ENCODE results near the gene SEMA5A. TPM values are rescaled to one million over a fixed set of nuclear protein-coding genes. Genes with fewer than 3 reads are reported as not detected.

SEMA5A gene
- total RNA-seq, 1 donor from 2014 or later: 31.9 TPM

DNA sequence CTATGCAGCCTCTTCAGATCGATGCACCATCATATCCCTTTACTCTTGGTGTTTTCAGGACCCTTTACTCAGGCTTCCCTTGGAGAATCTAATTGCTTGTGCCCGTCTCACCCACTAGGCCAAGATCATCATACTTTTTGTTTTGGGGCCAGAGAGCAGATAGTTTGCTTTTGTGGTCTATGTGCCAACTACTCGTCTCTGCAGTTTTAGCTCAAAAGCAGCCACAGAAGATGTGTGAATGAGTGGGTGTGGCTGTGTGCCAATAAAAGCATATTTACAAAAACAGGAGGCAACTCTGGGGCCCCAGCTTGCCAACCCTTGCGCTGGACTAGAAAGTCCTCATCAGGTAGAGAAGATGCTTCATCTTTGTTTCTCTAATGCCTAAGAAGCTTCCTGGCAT is 216.8 kb downstream of the SEMA5A start:
- Mint-ChIP-seq H3K4me1 (no peaks in the 10 kb centered on the region), H3K4me3 (no peak overlapping the region)
- no peak for DNase-seq (ENCODE audit: low read depth, low spot score)

DNA sequence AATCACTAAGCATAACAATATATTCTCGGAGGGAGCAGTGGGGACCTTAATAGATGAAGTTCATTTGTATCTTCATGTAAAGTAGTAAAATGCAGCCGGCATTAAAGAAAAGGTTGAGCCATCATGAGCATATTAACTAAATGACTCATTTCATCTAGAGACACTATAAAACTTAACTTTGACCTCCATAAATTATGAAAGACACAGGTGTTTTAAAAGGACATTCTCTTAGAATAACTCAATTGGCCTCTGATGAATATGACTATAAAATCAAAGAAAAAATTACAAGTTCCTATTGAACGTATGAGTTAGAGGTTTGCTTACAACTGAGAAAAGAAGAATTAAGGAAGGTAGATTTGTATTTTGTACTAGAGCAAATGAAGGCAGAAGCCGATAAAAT is 220.3 kb downstream of the SEMA5A start:
- TF ChIP-seq, protein P1, sequence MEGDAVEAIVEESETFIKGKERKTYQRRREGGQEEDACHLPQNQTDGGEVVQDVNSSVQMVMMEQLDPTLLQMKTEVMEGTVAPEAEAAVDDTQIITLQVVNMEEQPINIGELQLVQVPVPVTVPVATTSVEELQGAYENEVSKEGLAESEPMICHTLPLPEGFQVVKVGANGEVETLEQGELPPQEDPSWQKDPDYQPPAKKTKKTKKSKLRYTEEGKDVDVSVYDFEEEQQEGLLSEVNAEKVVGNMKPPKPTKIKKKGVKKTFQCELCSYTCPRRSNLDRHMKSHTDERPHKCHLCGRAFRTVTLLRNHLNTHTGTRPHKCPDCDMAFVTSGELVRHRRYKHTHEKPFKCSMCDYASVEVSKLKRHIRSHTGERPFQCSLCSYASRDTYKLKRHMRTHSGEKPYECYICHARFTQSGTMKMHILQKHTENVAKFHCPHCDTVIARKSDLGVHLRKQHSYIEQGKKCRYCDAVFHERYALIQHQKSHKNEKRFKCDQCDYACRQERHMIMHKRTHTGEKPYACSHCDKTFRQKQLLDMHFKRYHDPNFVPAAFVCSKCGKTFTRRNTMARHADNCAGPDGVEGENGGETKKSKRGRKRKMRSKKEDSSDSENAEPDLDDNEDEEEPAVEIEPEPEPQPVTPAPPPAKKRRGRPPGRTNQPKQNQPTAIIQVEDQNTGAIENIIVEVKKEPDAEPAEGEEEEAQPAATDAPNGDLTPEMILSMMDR (conservative IDR thresholded peaks at IDR 0.05): no peak
- Mint-ChIP-seq H3K9me3 (no peaks in the 10 kb centered on the region), H3K27me3 (ENCODE audit: low read depth) (no peaks in the 10 kb centered on the region), H3K36me3 (ENCODE audit: low read depth) (peaks cover 6% of the 10 kb centered on the region), H3K27ac (ENCODE audit: unreplicated experiment) (no peak overlapping the region), H3K4me1 (no peaks in the 10 kb centered on the region), H3K4me3 (no peak overlapping the region)
- DNase-seq (ENCODE audit: low read depth, low spot score): no peak

More for the DNA sequence above, 216.8 kb downstream of the SEMA5A start:
- Mint-ChIP-seq H3K36me3 (ENCODE audit: low read depth) (peaks cover 6% of the 10 kb centered on the region), H3K9me3 (no peaks in the 10 kb centered on the region), H3K27ac (ENCODE audit: unreplicated experiment) (no peak overlapping the region), H3K27me3 (ENCODE audit: low read depth) (no peaks in the 10 kb centered on the region)
- TF ChIP-seq, protein P1 (conservative IDR thresholded peaks at IDR 0.05): no peak

DNA sequence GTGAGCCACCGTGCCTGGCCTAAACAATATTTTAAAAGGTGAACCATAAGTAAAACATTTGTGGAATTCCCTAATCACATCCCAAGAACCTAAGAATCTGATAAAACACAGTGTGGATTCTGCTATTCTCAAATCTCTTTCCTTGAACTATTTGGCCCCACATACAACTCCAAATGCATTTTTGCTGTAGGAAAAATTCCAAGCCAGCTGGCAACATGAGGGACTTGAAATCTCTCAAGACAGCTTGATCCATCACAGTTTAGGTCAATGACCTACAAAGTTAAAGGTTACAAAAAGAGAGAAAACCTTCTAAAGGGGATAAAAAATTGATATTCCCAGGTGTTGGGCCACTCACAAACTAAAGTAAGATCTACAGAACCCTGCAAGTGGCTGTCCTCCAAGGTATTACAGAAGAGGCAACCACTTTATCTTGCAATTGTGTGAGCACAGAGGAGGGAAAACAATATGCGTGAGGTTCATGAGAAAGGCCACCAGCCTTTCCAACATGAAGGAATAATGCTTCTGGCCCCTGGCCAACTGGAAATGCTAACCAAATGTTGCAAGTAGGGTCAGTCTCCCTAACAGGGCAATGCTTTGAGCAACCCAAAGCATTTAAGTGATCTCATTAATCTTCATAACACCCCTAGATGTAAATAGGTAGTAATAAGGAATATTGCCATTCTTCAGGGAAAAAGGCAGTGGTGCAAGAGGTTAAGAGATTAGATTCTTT is 221.4 kb downstream of the SEMA5A start:
- Mint-ChIP-seq H3K4me3 (no peak overlapping the region), H3K4me1 (no peaks in the 10 kb centered on the region), H3K9me3 (no peaks in the 10 kb centered on the region), H3K36me3 (ENCODE audit: low read depth) (peaks cover 12% of the 10 kb centered on the region), H3K27me3 (ENCODE audit: low read depth) (no peaks in the 10 kb centered on the region), H3K27ac (ENCODE audit: unreplicated experiment) (no peak overlapping the region)
- TF ChIP-seq, protein P1 (conservative IDR thresholded peaks at IDR 0.05): no peak
- DNase-seq (ENCODE audit: low read depth, low spot score): no peak

DNA sequence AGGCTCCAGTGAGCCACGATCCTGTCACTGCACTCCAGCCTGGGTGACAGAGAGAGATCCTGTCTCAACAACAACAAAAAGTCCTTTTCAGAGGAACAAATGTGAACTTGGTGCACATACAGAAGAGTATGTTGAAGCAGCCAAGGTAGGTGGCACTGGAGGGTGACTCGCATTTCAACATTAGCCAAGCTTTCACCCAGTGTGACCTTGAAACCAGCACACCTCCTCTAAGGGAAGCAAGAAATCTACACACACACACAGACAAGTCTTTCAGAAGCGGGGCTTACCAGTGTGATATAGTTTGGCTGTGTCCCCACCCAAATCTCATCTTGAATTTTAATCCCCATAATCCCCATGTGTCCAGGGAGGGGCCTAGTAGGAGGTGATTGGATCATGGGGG is 225.2 kb downstream of the SEMA5A start:
- DNase-seq (ENCODE audit: low read depth, low spot score): no peak
- TF ChIP-seq, protein P1 (conservative IDR thresholded peaks at IDR 0.05): no peak
- Mint-ChIP-seq H3K4me1 (no peaks in the 10 kb centered on the region), H3K36me3 (ENCODE audit: low read depth) (peaks cover 6% of the 10 kb centered on the region), H3K9me3 (no peaks in the 10 kb centered on the region), H3K27me3 (ENCODE audit: low read depth) (no peaks in the 10 kb centered on the region), H3K4me3 (no peak overlapping the region), H3K27ac (ENCODE audit: unreplicated experiment) (no peak overlapping the region)

DNA sequence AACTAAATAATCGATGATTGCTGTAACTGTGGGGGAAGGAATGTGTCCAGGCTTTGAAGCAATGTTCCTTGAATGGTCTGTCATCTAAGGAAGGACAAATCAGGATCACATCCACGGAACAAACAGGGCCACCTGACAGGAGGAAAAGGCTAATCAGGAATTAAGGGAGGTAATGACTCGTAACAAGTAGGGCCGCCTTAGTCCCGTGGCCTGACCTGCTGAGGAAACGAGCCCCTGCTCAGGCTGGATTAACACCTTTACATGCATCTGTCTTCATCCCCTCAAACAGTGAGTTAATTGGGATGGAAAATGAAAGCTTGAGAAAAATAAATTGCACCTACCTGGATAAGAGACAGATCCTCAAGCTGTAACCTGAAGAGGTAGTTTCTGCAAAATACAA is 227.8 kb downstream of the SEMA5A start:
- Mint-ChIP-seq H3K4me3 (no peak overlapping the region), H3K9me3 (no peaks in the 10 kb centered on the region), H3K27ac (ENCODE audit: unreplicated experiment) (no peak overlapping the region), H3K4me1 (no peaks in the 10 kb centered on the region), H3K27me3 (ENCODE audit: low read depth) (no peaks in the 10 kb centered on the region), H3K36me3 (ENCODE audit: low read depth) (peaks cover 5% of the 10 kb centered on the region)
- DNase-seq (ENCODE audit: low read depth, low spot score): no peak
- TF ChIP-seq, protein P1 (conservative IDR thresholded peaks at IDR 0.05): no peak

Data from neural crest cell (in vitro differentiated cells).